IMR-90 (cell line): Measurements from ENCODE around the gene ATP2A3.

Experiments
- BHLHE40 ChIP-seq: fragments of 150-350 bp; IDR thresholded peaks from 2 replicates; pipeline ENCODE4 v1.6.1; 2016; ENCODE audit warnings: mild to moderate bottlenecking, low read depth, low read length
- CHD1 ChIP-seq: IDR thresholded peaks from 2 replicates; pipeline ENCODE4 v1.6.1; 2012; ENCODE audit warnings: low read depth, low read length, improper control_type of control experiment
- CTCF ChIP-seq: conservative IDR thresholded peaks from 2 replicates; pipeline ENCODE4 v1.5.1; 2012; ENCODE audit warnings: mild to moderate bottlenecking, low read depth, low read length, improper control_type of control experiment
- MAZ ChIP-seq: IDR thresholded peaks from 2 replicates; pipeline ENCODE4 v1.6.1; 2012; ENCODE audit warnings: low read depth, mild to moderate bottlenecking, low read length, improper control_type of control experiment, moderate library complexity, borderline replicate concordance
- POLR2A ChIP-seq: IDR thresholded peaks from 2 replicates; pipeline ENCODE4 v1.6.1; 2012; ENCODE audit warnings: mild to moderate bottlenecking, low read depth, low read length
- RAD21 ChIP-seq: IDR thresholded peaks from 2 replicates; pipeline ENCODE4 v1.6.1; 2012; ENCODE audit warnings: low read length, improper control_type of control experiment
- SMC3 ChIP-seq: fragments of 150-350 bp; IDR thresholded peaks from 2 replicates; pipeline ENCODE4 v1.6.1; 2016; ENCODE audit warnings: low read depth, mild to moderate bottlenecking, antibody characterized with exemption, low read length, moderate library complexity
- TF ChIP-seq, protein P1 (sequence below): fragments of 150-350 bp; IDR thresholded peaks from 2 replicates; pipeline ENCODE4 v1.6.1; 2016; ENCODE audit warnings: low read depth, mild to moderate bottlenecking, low read length, moderate library complexity, borderline replicate concordance

DNA sequence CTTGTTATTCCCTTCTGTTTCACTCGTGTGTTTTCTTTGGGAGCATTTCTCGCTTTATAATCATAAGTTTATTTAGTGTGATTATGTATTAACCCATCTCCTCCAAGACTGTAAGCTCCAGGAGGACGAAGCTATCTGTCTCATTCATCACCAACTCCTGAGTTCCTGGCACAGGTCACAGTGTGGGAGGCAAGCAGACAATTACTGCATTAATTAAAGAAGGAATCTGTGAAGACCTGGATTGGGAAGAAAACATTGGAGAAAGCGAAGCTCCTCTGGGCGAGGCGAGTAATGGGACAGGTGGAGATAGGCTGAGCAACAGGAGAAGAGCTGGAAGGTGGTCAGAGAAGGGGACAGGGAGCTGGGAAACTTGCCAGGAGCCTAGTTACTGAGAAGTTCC is 63.6 kb downstream of the ATP2A3 start:
- TF ChIP-seq CTCF, result no peak
- no peak for TF ChIP-seq POLR2A
- TF ChIP-seq MAZ, result no peak
- no peak for TF ChIP-seq CHD1
- TF ChIP-seq, protein P1, sequence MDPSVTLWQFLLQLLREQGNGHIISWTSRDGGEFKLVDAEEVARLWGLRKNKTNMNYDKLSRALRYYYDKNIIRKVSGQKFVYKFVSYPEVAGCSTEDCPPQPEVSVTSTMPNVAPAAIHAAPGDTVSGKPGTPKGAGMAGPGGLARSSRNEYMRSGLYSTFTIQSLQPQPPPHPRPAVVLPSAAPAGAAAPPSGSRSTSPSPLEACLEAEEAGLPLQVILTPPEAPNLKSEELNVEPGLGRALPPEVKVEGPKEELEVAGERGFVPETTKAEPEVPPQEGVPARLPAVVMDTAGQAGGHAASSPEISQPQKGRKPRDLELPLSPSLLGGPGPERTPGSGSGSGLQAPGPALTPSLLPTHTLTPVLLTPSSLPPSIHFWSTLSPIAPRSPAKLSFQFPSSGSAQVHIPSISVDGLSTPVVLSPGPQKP, result no peak
- no peak for TF ChIP-seq RAD21
- TF ChIP-seq BHLHE40, result no peak
- no peak for TF ChIP-seq SMC3
